ENCODE data around the gene TBC1D8B. TPM values are rescaled to one million over a fixed set of nuclear protein-coding genes. Genes with fewer than 3 reads are reported as not detected.

Gene TBC1D8B
- total RNA-seq, 1 experiment from 2014 or later = 9.2 TPM

GRCh38 chrX:106921637-106922036 lies 119.2 kb downstream of the TBC1D8B start:
- Histone ChIP-seq H3K27ac (ENCODE audit: low read depth, low read length) (no peak overlapping the region), H3K4me3 (replicated peaks in 1 of 2; ENCODE audit: low read depth in 1 of 2, low read length in 2 of 2) (no peak overlapping the region), H3K9me3 (ENCODE audit: control insufficient read depth in 1 of 2, insufficient read depth in 1 of 2, low read depth in 1 of 2, low read length in 2 of 2) (no peaks in the 10 kb centered on the region), H3K4me1 (ENCODE audit: control insufficient read depth in 1 of 2, insufficient read depth in 2 of 2, low read length in 2 of 2) (peaks cover 28 to 33% of the 10 kb centered on the region in 2 experiments), H4K20me1 (ENCODE audit: insufficient read depth) (no peaks in the 10 kb centered on the region), H2AFZ (ENCODE audit: low read depth, low read length, poor library complexity, severe bottlenecking) (no peak overlapping the region), H3K9me2 (ENCODE audit: insufficient read depth) (no peaks in the 10 kb centered on the region), H3K36me3 (ENCODE audit: control insufficient read depth in 1 of 2, insufficient read depth in 2 of 2, low read length in 2 of 2) (no peaks in the 10 kb centered on the region), H3K27me3 (ENCODE audit: insufficient read depth, low read length) (no peaks in the 10 kb centered on the region), H3K9ac (ENCODE audit: low read length) (no peak overlapping the region), H3K79me2 (ENCODE audit: insufficient read depth, low read length) (no peaks in the 10 kb centered on the region), H3K4me2 (ENCODE audit: low read length) (no peak overlapping the region)
- intact Hi-C loops (cut with micrococcal nuclease) = no loop called here
- POLR2A ChIA-PET = no interaction called here
- ATAC-seq (no peak), DNase-seq (ENCODE audit: low read depth, low spot score) (no peak)
- no TSS peak for BruUV-seq (replicated peaks)
- TF ChIP-seq, protein P1, sequence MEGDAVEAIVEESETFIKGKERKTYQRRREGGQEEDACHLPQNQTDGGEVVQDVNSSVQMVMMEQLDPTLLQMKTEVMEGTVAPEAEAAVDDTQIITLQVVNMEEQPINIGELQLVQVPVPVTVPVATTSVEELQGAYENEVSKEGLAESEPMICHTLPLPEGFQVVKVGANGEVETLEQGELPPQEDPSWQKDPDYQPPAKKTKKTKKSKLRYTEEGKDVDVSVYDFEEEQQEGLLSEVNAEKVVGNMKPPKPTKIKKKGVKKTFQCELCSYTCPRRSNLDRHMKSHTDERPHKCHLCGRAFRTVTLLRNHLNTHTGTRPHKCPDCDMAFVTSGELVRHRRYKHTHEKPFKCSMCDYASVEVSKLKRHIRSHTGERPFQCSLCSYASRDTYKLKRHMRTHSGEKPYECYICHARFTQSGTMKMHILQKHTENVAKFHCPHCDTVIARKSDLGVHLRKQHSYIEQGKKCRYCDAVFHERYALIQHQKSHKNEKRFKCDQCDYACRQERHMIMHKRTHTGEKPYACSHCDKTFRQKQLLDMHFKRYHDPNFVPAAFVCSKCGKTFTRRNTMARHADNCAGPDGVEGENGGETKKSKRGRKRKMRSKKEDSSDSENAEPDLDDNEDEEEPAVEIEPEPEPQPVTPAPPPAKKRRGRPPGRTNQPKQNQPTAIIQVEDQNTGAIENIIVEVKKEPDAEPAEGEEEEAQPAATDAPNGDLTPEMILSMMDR (IDR thresholded peaks at IDR 0.05 in 2 of 3, conservative IDR thresholded peaks at IDR 0.05 in 1 of 3; ENCODE audit: borderline replicate concordance in 1 of 3, insufficient read depth in 1 of 3, low read depth in 2 of 3, low read length in 2 of 3) = no peak
- TF ChIP-seq SRF (IDR thresholded peaks at IDR 0.05; ENCODE audit: low read depth) (no peak), ZFX (IDR thresholded peaks at IDR 0.05) (no peak), JUND (IDR thresholded peaks at IDR 0.05) (no peak), YY1 (IDR thresholded peaks at IDR 0.05; ENCODE audit: extremely low read depth, insufficient replicate concordance, low read depth, low read length) (no peak), FOSL1 (IDR thresholded peaks at IDR 0.05; ENCODE audit: low read depth) (no peak), POLR2AphosphoS5 (IDR thresholded peaks at IDR 0.05; ENCODE audit: low read depth, low read length) (no peak), ELF1 (IDR thresholded peaks at IDR 0.05; ENCODE audit: borderline replicate concordance, low read depth) (no peak), ZNF274 (IDR thresholded peaks at IDR 0.05; ENCODE audit: low read depth, low read length) (no peak), CBX3 (IDR thresholded peaks at IDR 0.05; ENCODE audit: low read depth) (no peak), RAD21 (IDR thresholded peaks at IDR 0.05; ENCODE audit: low read depth) (no peak), CEBPB (IDR thresholded peaks at IDR 0.05; ENCODE audit: low read depth) (no peak), POLR2A (IDR thresholded peaks at IDR 0.05; ENCODE audit: borderline replicate concordance, extremely low read depth, insufficient read depth, insufficient read length) (no peak), REST (IDR thresholded peaks at IDR 0.05; ENCODE audit: low read depth) (no peak), EZH2 (IDR thresholded peaks at IDR 0.05) (no peak), SP1 (IDR thresholded peaks at IDR 0.05; ENCODE audit: low read depth) (no peak)
- TF ChIP-seq, protein P2, sequence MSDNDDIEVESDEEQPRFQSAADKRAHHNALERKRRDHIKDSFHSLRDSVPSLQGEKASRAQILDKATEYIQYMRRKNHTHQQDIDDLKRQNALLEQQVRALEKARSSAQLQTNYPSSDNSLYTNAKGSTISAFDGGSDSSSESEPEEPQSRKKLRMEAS (IDR thresholded peaks at IDR 0.05) = no peak
- TF ChIP-seq, protein P3, sequence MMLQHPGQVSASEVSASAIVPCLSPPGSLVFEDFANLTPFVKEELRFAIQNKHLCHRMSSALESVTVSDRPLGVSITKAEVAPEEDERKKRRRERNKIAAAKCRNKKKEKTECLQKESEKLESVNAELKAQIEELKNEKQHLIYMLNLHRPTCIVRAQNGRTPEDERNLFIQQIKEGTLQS (IDR thresholded peaks at IDR 0.05) = no peak
- CTCF ChIA-PET = no interaction called here
- RAD21 ChIA-PET (ENCODE audit: low non-redundant PET in 1 of 2, low total read pairs in 2 of 2, uncharacterized antibody in 2 of 2, unreplicated experiment in 2 of 2) = no interaction called here

All from HCT116 (cell line).